ENCODE data around the gene CNTN5. TPM values are rescaled to one million over a fixed set of nuclear protein-coding genes. Genes with fewer than 3 reads are reported as not detected.
A peak's percentile ranks its signal among the peaks of the same experiment; 100 is the strongest.

The CNTN5 gene
- total and polyA plus RNA-seq, 7 donors: under 0.01 to 0.46 TPM; not detected in 5

GRCh38 chr11:100105982-100106358 is 1085.2 kb downstream of the CNTN5 start:
- WGBS, 3 donors: 40 to 45% (median 42%) methylated on average over 3 of the region's 3 CpGs
- TF ChIP-seq CTCF (IDR thresholded peaks at IDR 0.05): no peak
- H3K36me3 ChIP-seq (ENCODE audit: insufficient read depth in 1 of 2, low read depth in 1 of 2): no peaks in the 10 kb centered on the region
- no peaks in the 10 kb centered on the region for H3K9me3 ChIP-seq
- H3K27me3 ChIP-seq (ENCODE audit: insufficient read depth in 3 of 3, low read length in 2 of 3): no peaks in the 10 kb centered on the region
- DNase-seq (no peak), ATAC-seq (no peak)
- no peaks in the 10 kb centered on the region for H3K4me1 ChIP-seq
- H3K27ac ChIP-seq: no peak overlapping the region
- no peak overlapping the region for H3K4me3 ChIP-seq
- intact Hi-C loops (cut with DNase I): no loop called here

- TF ChIP-seq CTCF (IDR thresholded peaks at IDR 0.05): no peak
- H3K27ac ChIP-seq: no peak overlapping the region
- H3K4me1 ChIP-seq: no peaks in the 10 kb centered on the region
- H3K9me3 ChIP-seq: no peaks in the 10 kb centered on the region
- no peak for DNase-seq
- H3K27me3 ChIP-seq (ENCODE audit: insufficient read depth in 3 of 3, low read length in 2 of 3): no peaks in the 10 kb centered on the region
- no peaks in the 10 kb centered on the region for H3K36me3 ChIP-seq (ENCODE audit: insufficient read depth in 1 of 2, low read depth in 1 of 2)
- intact Hi-C loops (cut with DNase I): no loop called here
- H3K4me3 ChIP-seq: no peak overlapping the region
- WGBS, 3 donors: 29 to 41% (median 35%) methylated on average over 1 of the region's 1 CpG
- ATAC-seq: no peak
These were observed 1098.4 kb downstream of the CNTN5 start for GRCh38 chr11:100119176-100119575.

GRCh38 chr11:100133114-100133513 is 1112.4 kb downstream of the CNTN5 start:
- Histone ChIP-seq H3K4me1 (no peaks in the 10 kb centered on the region), H3K36me3 (ENCODE audit: insufficient read depth in 1 of 2, low read depth in 1 of 2) (no peaks in the 10 kb centered on the region), H3K27me3 (ENCODE audit: insufficient read depth in 3 of 3, low read length in 2 of 3) (no peaks in the 10 kb centered on the region), H3K9me3 (no peaks in the 10 kb centered on the region), H3K27ac (no peak overlapping the region), H3K4me3 (no peak overlapping the region)
- DNase-seq (no peak), ATAC-seq (no peak)
- TF ChIP-seq CTCF (IDR thresholded peaks at IDR 0.05): no peak
- intact Hi-C loops (cut with DNase I): no loop called here
- WGBS, 3 donors: 32 to 44% (median 38%) methylated on average over 2 of the region's 2 CpGs

- no peaks in the 10 kb centered on the region for H3K36me3 ChIP-seq (ENCODE audit: insufficient read depth in 1 of 2, low read depth in 1 of 2)
- no peak for TF ChIP-seq CTCF (IDR thresholded peaks at IDR 0.05)
- 68 to 75% (median 73%) methylated on average over 3 of the region's 3 CpGs for WGBS, 3 donors
- H3K9me3 ChIP-seq: no peaks in the 10 kb centered on the region
- DNase-seq: no peak
- H3K27me3 ChIP-seq (ENCODE audit: insufficient read depth in 3 of 3, low read length in 2 of 3): no peaks in the 10 kb centered on the region
- ATAC-seq: no peak
- H3K4me3 ChIP-seq: no peak overlapping the region
- intact Hi-C loops (cut with DNase I): no loop called here
- no peaks in the 10 kb centered on the region for H3K4me1 ChIP-seq
- no peak overlapping the region for H3K27ac ChIP-seq
These were observed 1120.5 kb downstream of the CNTN5 start for GRCh38 chr11:100141201-100141600.

GRCh38 chr11:100151944-100152343 is 1131.2 kb downstream of the CNTN5 start:
- 26 to 41% (median 26%) methylated on average over 6 of the region's 6 CpGs for WGBS, 3 donors
- Histone ChIP-seq H3K36me3 (ENCODE audit: insufficient read depth in 1 of 2, low read depth in 1 of 2) (no peaks in the 10 kb centered on the region), H3K27ac (no peak overlapping the region), H3K9me3 (no peaks in the 10 kb centered on the region), H3K27me3 (ENCODE audit: insufficient read depth in 3 of 3, low read length in 2 of 3) (no peaks in the 10 kb centered on the region), H3K4me3 (no peak overlapping the region), H3K4me1 (no peaks in the 10 kb centered on the region)
- DNase-seq (peak in 1 of 2 donors; percentile 23), ATAC-seq (no peak)
- TF ChIP-seq CTCF (IDR thresholded peaks at IDR 0.05): no peak
- intact Hi-C loops (cut with DNase I): no loop called here

Data from psoas muscle (tissue), 8 donors.